ENCODE measurements around the gene MRPL54.

The MRPL54 gene

DNA sequence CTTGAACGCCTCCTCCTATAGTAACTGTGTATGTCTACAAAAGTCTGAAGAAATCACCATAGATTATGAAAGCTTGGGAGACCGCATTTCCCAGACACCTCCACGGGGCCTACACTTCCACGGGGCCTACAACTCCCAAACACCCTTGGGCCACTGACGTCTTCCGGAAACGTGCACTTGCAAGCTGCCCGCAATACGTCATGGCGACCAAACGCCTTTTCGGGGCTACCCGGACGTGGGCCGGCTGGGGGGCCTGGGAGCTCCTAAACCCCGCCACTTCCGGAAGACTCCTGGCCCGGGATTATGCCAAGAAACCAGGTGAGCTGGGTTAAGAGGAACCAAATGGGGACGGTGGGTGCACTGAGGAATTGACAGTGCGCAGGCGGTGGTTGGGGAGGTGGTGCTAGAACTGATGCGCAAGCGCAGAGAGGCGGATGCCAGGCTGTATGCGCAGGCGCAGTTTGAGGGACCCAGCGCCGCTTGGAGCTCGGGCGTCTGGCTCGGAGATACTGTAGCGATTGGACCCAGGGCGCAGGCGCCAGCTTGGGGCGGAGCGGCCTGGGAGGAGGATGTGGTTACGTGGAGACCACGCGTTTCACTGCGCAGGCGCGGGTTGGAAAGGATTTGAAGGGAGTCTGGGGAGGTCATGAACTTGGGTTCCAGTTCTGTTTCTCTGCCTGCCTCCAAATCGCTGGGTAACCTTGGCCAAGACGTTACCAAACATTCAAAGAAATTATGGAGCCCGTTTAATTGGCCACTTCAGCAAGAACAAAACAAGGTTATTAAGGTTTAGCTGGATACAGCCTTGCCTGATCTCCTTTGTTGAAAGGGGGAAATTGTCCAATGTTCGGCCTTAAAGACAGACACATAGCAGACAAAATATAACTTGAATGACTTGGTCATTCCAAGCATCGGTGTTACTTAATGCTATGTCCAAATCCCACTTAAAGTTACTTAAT, at the start of gene MRPL54:
Gene MRPL54, plus strand, starts transcription at position 182 of the 959 bp plus-strand sequence. Its CDS starts 19 bp downstream, at position 201.
- TF ChIP-seq, protein P1, sequence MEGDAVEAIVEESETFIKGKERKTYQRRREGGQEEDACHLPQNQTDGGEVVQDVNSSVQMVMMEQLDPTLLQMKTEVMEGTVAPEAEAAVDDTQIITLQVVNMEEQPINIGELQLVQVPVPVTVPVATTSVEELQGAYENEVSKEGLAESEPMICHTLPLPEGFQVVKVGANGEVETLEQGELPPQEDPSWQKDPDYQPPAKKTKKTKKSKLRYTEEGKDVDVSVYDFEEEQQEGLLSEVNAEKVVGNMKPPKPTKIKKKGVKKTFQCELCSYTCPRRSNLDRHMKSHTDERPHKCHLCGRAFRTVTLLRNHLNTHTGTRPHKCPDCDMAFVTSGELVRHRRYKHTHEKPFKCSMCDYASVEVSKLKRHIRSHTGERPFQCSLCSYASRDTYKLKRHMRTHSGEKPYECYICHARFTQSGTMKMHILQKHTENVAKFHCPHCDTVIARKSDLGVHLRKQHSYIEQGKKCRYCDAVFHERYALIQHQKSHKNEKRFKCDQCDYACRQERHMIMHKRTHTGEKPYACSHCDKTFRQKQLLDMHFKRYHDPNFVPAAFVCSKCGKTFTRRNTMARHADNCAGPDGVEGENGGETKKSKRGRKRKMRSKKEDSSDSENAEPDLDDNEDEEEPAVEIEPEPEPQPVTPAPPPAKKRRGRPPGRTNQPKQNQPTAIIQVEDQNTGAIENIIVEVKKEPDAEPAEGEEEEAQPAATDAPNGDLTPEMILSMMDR (IDR thresholded peaks at IDR 0.05) = no peak

DNA sequence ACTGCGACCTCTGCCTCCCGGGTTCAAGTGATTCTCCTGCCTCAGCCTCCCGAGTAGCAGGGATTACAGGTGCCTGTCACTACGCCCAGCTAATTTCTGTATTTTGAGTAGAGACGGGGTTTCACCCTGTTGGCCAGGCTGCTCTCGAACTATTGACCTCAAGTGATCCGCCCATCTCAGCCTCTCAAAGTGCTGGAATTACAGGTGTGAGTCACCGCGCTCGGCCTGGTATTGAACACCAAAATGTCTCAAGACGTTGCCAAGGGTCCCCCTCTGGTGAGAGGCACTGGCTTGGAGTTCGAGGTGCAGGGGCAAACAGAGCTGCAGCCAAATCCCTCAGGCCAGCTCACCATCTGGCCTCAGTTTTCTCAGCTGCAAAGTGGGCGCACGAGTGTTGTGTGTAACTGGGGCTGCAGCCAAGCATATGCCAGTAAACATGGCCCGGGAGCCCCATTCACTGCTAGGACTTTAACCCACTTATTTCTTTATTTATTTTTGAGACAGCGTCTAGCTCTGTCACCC, 46.3 kb upstream of the MRPL54 start:
- TF ChIP-seq, protein P1 (IDR thresholded peaks at IDR 0.05) = no peak

DNA sequence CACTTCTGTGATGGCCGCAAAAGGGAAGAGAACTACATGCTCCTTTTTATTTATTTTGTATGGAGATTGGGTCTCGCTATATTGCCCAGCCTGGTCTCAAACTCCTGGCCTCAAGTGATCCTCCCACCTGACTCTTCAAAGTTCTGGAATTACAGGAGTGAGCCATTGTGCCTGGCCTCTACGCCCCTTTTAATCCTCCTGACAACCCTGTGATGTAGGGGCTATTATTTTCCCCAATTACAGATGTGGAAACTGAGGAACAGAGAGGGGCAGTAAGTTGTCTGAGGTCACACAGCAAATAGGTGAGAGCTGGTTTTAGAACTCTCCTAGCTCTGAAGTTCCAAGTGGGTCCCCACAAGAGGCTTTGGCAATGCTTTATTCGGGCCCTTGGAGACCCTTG, 42.6 kb upstream of the MRPL54 start:
- TF ChIP-seq, protein P1 (IDR thresholded peaks at IDR 0.05) = no peak

GRCh38 chr19:3720349-3720917, 42.0 kb upstream of the MRPL54 start:
- TF ChIP-seq, protein P1 (IDR thresholded peaks at IDR 0.05) = no peak

DNA sequence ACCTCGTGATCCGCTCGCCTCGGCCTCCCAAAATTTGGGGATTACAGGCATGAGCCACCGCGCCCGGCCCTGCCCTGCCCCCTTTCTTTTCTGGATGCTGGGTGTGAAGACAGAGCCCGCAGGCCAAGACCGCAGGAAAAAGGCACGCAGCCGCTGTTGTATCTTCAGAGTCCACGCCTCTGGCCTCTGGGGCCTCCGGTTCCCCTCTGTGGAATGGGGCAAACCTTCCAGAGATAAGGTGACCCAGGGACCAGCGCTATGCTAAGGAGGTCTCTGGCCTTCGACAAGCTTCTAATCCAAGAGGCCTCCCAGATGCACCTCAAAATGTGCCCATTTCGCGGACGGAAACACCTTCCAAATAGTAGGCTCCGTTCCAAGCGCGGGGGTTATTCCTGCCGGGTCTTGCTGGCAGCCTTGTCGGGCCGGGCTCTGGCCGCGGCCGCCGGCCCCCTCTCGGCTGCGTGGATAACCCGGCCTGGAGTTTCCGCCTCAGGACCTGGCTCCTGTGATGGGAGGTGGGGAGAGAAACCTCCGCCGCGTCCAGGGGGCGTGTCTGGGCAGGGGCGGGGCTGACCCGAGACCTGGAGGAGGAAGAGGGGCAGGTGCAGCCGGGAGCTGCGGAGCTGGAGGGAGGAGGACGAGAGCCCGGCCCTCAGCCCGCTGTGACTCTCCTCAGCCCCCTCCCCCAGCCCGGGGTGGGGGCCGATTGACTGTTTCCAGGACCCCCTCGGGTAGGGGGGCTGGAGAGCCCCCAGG, 41.2 kb upstream of the MRPL54 start:
- TF ChIP-seq, protein P1 (IDR thresholded peaks at IDR 0.05) = no peak

GRCh38 chr19:3721887-3722442, 40.5 kb upstream of the MRPL54 start:
- TF ChIP-seq, protein P1 (IDR thresholded peaks at IDR 0.05) = no peak
